HepG2 (cell line): ENCODE measurements around the gene PLEKHA5.

Experiments
- ARHGAP35 ChIP-seq: sonication (generic); formaldehyde crosslinking; IDR thresholded peaks from 2 replicates; pipeline ENCODE4 v1.9.0; 2022; ENCODE audit warnings: mild to moderate bottlenecking, inconsistent platforms, moderate library complexity, missing genetic modification reagents, borderline replicate concordance
- ETV6 ChIP-seq: sonication (generic); formaldehyde crosslinking; conservative IDR thresholded peaks from 2 replicates; pipeline ENCODE4 v1.4.0; 2020; ENCODE audit warnings: missing genetic modification reagents
- NFE2L2 ChIP-seq: fragments of 150-350 bp; IDR thresholded peaks from 2 replicates; pipeline ENCODE4 v1.6.1; 2014; ENCODE audit warnings: low read length
- NR2F6 ChIP-seq, 2 experiments: IDR thresholded peaks; 2 replicates each; pipeline ENCODE4 v1.6.1; 2016; ENCODE audit warnings: antibody characterized with exemption in 1 of 2, mild to moderate bottlenecking in 1 of 2
- RNF2 ChIP-seq: fragments of 450-650 bp; conservative IDR thresholded peaks from 2 replicates; pipeline ENCODE4 v1.6.1; 2016; ENCODE audit warnings: low read depth
- TF ChIP-seq, protein P1 (sequence below), 2 experiments: sonication (generic) in 1 of 2; formaldehyde crosslinking in 1 of 2; IDR thresholded peaks; 2 replicates each; pipeline versions ENCODE4 v1.6.1 to v1.9.0; 2014 to 2022; ENCODE audit warnings: antibody characterized with exemption in 1 of 2, borderline replicate concordance in 1 of 2, inconsistent platforms in 1 of 2, low read depth in 1 of 2, missing genetic modification reagents in 1 of 2
- TF ChIP-seq, protein P2 (sequence below): sonication (generic); formaldehyde crosslinking; IDR thresholded peaks from 2 replicates; pipeline ENCODE4 v1.5.0; 2020; ENCODE audit warnings: mild to moderate bottlenecking, missing genetic modification reagents, moderate library complexity
- TF ChIP-seq, protein P3 (sequence below), 2 experiments: IDR thresholded peaks; 2 replicates each; pipeline ENCODE4 v1.6.1; 2011 to 2012; ENCODE audit warnings: low read length in 2 of 2, borderline replicate concordance in 1 of 2, low read depth in 1 of 2, mild to moderate bottlenecking in 1 of 2, moderate library complexity in 1 of 2
- TF ChIP-seq, protein P4 (sequence below): sonication (generic); formaldehyde crosslinking; IDR thresholded peaks from 2 replicates; pipeline ENCODE4 v1.4.0; 2020; ENCODE audit warnings: missing genetic modification reagents
- TF ChIP-seq, protein P5 (sequence below): conservative IDR thresholded peaks from 2 replicates; pipeline ENCODE4 v1.6.1; 2018; ENCODE audit warnings: missing genetic modification reagents

DNA sequence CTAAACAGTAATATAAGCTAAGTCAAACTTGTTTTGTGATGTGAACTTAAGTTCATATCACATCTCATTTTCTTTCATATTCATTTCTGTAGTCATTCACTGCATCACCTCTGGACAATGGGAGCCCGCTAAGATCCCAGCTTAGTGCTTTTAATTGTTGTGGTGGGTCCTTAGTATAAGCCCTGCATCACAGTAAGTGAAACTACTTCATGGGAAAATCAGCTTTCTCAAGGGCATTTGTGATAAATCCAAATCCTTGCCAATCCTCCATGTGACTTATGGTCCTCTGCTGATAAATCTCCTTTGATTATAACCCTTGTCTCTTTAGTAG is 98.3 kb downstream of the PLEKHA5 start:
- TF ChIP-seq, protein P1, sequence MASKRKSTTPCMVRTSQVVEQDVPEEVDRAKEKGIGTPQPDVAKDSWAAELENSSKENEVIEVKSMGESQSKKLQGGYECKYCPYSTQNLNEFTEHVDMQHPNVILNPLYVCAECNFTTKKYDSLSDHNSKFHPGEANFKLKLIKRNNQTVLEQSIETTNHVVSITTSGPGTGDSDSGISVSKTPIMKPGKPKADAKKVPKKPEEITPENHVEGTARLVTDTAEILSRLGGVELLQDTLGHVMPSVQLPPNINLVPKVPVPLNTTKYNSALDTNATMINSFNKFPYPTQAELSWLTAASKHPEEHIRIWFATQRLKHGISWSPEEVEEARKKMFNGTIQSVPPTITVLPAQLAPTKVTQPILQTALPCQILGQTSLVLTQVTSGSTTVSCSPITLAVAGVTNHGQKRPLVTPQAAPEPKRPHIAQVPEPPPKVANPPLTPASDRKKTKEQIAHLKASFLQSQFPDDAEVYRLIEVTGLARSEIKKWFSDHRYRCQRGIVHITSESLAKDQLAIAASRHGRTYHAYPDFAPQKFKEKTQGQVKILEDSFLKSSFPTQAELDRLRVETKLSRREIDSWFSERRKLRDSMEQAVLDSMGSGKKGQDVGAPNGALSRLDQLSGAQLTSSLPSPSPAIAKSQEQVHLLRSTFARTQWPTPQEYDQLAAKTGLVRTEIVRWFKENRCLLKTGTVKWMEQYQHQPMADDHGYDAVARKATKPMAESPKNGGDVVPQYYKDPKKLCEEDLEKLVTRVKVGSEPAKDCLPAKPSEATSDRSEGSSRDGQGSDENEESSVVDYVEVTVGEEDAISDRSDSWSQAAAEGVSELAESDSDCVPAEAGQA (IDR thresholded peaks at IDR 0.05; ENCODE audit: low read depth) = no peak
- TF ChIP-seq, protein P1 (CRISPR knock-in tag; IDR thresholded peaks at IDR 0.05; ENCODE audit: borderline replicate concordance) = no peak
- TF ChIP-seq ETV6 (CRISPR knock-in tag) (no peak), RNF2 (no peak), NR2F6 (IDR thresholded peaks at IDR 0.05) (no peak), NR2F6 (CRISPR knock-in tag; IDR thresholded peaks at IDR 0.05) (no peak), NFE2L2 (no peak), ARHGAP35 (CRISPR knock-in tag) (no peak)
- TF ChIP-seq, protein P2, sequence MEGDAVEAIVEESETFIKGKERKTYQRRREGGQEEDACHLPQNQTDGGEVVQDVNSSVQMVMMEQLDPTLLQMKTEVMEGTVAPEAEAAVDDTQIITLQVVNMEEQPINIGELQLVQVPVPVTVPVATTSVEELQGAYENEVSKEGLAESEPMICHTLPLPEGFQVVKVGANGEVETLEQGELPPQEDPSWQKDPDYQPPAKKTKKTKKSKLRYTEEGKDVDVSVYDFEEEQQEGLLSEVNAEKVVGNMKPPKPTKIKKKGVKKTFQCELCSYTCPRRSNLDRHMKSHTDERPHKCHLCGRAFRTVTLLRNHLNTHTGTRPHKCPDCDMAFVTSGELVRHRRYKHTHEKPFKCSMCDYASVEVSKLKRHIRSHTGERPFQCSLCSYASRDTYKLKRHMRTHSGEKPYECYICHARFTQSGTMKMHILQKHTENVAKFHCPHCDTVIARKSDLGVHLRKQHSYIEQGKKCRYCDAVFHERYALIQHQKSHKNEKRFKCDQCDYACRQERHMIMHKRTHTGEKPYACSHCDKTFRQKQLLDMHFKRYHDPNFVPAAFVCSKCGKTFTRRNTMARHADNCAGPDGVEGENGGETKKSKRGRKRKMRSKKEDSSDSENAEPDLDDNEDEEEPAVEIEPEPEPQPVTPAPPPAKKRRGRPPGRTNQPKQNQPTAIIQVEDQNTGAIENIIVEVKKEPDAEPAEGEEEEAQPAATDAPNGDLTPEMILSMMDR (CRISPR knock-in tag) = no peak
- TF ChIP-seq, protein P3, sequence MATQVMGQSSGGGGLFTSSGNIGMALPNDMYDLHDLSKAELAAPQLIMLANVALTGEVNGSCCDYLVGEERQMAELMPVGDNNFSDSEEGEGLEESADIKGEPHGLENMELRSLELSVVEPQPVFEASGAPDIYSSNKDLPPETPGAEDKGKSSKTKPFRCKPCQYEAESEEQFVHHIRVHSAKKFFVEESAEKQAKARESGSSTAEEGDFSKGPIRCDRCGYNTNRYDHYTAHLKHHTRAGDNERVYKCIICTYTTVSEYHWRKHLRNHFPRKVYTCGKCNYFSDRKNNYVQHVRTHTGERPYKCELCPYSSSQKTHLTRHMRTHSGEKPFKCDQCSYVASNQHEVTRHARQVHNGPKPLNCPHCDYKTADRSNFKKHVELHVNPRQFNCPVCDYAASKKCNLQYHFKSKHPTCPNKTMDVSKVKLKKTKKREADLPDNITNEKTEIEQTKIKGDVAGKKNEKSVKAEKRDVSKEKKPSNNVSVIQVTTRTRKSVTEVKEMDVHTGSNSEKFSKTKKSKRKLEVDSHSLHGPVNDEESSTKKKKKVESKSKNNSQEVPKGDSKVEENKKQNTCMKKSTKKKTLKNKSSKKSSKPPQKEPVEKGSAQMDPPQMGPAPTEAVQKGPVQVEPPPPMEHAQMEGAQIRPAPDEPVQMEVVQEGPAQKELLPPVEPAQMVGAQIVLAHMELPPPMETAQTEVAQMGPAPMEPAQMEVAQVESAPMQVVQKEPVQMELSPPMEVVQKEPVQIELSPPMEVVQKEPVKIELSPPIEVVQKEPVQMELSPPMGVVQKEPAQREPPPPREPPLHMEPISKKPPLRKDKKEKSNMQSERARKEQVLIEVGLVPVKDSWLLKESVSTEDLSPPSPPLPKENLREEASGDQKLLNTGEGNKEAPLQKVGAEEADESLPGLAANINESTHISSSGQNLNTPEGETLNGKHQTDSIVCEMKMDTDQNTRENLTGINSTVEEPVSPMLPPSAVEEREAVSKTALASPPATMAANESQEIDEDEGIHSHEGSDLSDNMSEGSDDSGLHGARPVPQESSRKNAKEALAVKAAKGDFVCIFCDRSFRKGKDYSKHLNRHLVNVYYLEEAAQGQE (IDR thresholded peaks at IDR 0.05; ENCODE audit: borderline replicate concordance in 1 of 2, low read depth in 1 of 2, low read length in 2 of 2) = no peak
- TF ChIP-seq, protein P4, sequence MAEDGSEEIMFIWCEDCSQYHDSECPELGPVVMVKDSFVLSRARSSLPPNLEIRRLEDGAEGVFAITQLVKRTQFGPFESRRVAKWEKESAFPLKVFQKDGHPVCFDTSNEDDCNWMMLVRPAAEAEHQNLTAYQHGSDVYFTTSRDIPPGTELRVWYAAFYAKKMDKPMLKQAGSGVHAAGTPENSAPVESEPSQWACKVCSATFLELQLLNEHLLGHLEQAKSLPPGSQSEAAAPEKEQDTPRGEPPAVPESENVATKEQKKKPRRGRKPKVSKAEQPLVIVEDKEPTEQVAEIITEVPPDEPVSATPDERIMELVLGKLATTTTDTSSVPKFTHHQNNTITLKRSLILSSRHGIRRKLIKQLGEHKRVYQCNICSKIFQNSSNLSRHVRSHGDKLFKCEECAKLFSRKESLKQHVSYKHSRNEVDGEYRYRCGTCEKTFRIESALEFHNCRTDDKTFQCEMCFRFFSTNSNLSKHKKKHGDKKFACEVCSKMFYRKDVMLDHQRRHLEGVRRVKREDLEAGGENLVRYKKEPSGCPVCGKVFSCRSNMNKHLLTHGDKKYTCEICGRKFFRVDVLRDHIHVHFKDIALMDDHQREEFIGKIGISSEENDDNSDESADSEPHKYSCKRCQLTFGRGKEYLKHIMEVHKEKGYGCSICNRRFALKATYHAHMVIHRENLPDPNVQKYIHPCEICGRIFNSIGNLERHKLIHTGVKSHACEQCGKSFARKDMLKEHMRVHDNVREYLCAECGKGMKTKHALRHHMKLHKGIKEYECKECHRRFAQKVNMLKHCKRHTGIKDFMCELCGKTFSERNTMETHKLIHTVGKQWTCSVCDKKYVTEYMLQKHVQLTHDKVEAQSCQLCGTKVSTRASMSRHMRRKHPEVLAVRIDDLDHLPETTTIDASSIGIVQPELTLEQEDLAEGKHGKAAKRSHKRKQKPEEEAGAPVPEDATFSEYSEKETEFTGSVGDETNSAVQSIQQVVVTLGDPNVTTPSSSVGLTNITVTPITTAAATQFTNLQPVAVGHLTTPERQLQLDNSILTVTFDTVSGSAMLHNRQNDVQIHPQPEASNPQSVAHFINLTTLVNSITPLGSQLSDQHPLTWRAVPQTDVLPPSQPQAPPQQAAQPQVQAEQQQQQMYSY = no peak
- TF ChIP-seq, protein P5, sequence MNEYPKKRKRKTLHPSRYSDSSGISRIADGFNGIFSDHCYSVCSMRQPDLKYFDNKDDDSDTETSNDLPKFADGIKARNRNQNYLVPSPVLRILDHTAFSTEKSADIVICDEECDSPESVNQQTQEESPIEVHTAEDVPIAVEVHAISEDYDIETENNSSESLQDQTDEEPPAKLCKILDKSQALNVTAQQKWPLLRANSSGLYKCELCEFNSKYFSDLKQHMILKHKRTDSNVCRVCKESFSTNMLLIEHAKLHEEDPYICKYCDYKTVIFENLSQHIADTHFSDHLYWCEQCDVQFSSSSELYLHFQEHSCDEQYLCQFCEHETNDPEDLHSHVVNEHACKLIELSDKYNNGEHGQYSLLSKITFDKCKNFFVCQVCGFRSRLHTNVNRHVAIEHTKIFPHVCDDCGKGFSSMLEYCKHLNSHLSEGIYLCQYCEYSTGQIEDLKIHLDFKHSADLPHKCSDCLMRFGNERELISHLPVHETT (CRISPR knock-in tag) = no peak
